Hepatocyte (in vitro differentiated cells): ENCODE results near the gene RIC1. TPM values are rescaled to one million over a fixed set of nuclear protein-coding genes. Genes with fewer than 3 reads are reported as not detected.

Experiments
- DNase-seq: peaks from one replicate; pipeline ENCODE4 v3.0.0-alpha.2; 2016; ENCODE audit warnings: low spot score
- H2AFZ ChIP-seq: fragments of 200-600 bp; sonication (generic); 2 replicates; pipeline ENCODE4 v1.6.0; 2016; ENCODE audit warnings: antibody characterized with exemption, mild to moderate bottlenecking
- H3K27ac ChIP-seq: fragments of 200-600 bp; sonication (generic); 2 replicates; pipeline ENCODE4 v1.5.1; 2016; ENCODE audit warnings: mild to moderate bottlenecking
- H3K27me3 ChIP-seq: fragments of 200-600 bp; sonication (generic); 2 replicates; pipeline ENCODE4 v1.6.1; 2016
- H3K36me3 ChIP-seq: fragments of 200-600 bp; sonication (generic); replicated peaks from 2 replicates; pipeline ENCODE4 v1.5.1; 2016; ENCODE audit warnings: low read depth; ENCODE audit not compliant: insufficient read depth
- H3K4me1 ChIP-seq: fragments of 200-600 bp; sonication (generic); 2 replicates; pipeline ENCODE4 v1.5.1; 2016; ENCODE audit warnings: mild to moderate bottlenecking, moderate library complexity; ENCODE audit not compliant: insufficient read depth
- H3K4me2 ChIP-seq: fragments of 200-600 bp; sonication (generic); 2 replicates; pipeline ENCODE4 v1.6.0; 2016
- H3K4me3 ChIP-seq: fragments of 200-600 bp; sonication (generic); 2 replicates; pipeline ENCODE4 v1.5.1; 2016; ENCODE audit warnings: mild to moderate bottlenecking
- H3K79me2 ChIP-seq: fragments of 200-600 bp; sonication (generic); 2 replicates; pipeline ENCODE4 v1.6.0; 2017; ENCODE audit warnings: mild to moderate bottlenecking
- H3K9me2 ChIP-seq: fragments of 200-600 bp; sonication (generic); replicated peaks from 2 replicates; pipeline ENCODE4 v1.6.0; 2017; ENCODE audit warnings: mild to moderate bottlenecking; ENCODE audit not compliant: insufficient read depth
- H3K9me3 ChIP-seq: fragments of 200-600 bp; sonication (generic); 2 replicates; pipeline ENCODE4 v1.5.1; 2016; ENCODE audit warnings: low read depth, mild to moderate bottlenecking
- H4K20me1 ChIP-seq: fragments of 200-600 bp; sonication (generic); 2 replicates; pipeline ENCODE4 v1.6.0; 2016; ENCODE audit warnings: mild to moderate bottlenecking; ENCODE audit not compliant: insufficient read depth, poor library complexity, severe bottlenecking
- EZH2 ChIP-seq: fragments of 200-600 bp; sonication (generic); IDR thresholded peaks from 2 replicates; pipeline ENCODE4 v1.6.1; 2016; ENCODE audit warnings: antibody characterized with exemption, mild to moderate bottlenecking, borderline replicate concordance
- EZH2phosphoT487 ChIP-seq: fragments of 200-600 bp; sonication (generic); IDR thresholded peaks from one replicate; pipeline ENCODE4 v1.6.1; 2018; ENCODE audit warnings: antibody characterized with exemption, mild to moderate bottlenecking, low read depth, moderate library complexity; ENCODE audit not compliant: unreplicated experiment, severe bottlenecking
- WGBS: methylation state at CpG from one replicate; pipeline ENCODE4 v1.1.6; 2016; ENCODE audit warnings: low lambda C conversion rate; ENCODE audit errors: missing lambda C conversion rate; 5-methylcytosine and 5-hydroxymethylcytosine counted together
- polyA plus RNA-seq: library from polyadenylated mRNA; unstranded; fragments of >200 nt; fragmentation: Nextera tagmentation; extraction: Ambion mirVana; gene quantifications from 2 replicates; pipeline ENCODE4 v1.2.1, GENCODE V29; 2016
- total RNA-seq: library from RNA; depleted of rRNA; stranded (reverse); fragments of >200 nt; gene quantifications from 2 replicates; pipeline ENCODE4 v1.2.3, GENCODE V29; 2014
- TF ChIP-seq, protein P1 (sequence below): fragments of 200-600 bp; sonication (generic); IDR thresholded peaks from 2 replicates; pipeline ENCODE4 v1.5.1; 2016; ENCODE audit warnings: antibody characterized with exemption, mild to moderate bottlenecking; ENCODE audit not compliant: poor library complexity

RIC1 gene
- total and polyA plus RNA-seq, 2 experiments from 2014 or later = 11.2 to 34.9 TPM

DNA sequence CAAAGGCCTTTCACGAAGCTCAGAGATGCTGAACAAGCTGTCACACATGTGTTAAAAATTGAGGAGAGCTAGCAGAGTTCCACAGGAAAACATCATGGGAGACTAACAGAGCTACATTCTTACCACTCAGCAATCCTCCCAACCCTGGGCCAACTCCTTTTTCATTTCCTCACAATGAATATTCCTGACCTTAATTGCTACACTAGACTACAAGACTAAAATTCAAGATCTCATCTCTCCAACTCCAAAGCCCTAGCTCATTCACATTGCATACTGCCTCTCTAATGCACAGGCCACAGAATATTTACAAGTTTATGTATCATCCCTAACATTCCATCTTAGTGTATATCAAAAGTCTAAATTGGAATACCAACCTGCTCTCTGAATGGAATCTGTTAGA lies 182.8 kb downstream of the RIC1 start:
- H3K9me3 ChIP-seq = no peaks in the 10 kb centered on the region
- H3K9me2 ChIP-seq = no peaks in the 10 kb centered on the region
- WGBS = 92% methylated on average over 1 of the region's 1 CpG
- H3K36me3 ChIP-seq = no peaks in the 10 kb centered on the region
- no peaks in the 10 kb centered on the region for H3K4me1 ChIP-seq
- H3K4me3 ChIP-seq = no peak overlapping the region
- H4K20me1 ChIP-seq = no peaks in the 10 kb centered on the region
- H3K27me3 ChIP-seq = no peaks in the 10 kb centered on the region
- no peak overlapping the region for H3K4me2 ChIP-seq
- TF ChIP-seq EZH2phosphoT487 = no peak
- no peak for TF ChIP-seq EZH2
- TF ChIP-seq, protein P1, sequence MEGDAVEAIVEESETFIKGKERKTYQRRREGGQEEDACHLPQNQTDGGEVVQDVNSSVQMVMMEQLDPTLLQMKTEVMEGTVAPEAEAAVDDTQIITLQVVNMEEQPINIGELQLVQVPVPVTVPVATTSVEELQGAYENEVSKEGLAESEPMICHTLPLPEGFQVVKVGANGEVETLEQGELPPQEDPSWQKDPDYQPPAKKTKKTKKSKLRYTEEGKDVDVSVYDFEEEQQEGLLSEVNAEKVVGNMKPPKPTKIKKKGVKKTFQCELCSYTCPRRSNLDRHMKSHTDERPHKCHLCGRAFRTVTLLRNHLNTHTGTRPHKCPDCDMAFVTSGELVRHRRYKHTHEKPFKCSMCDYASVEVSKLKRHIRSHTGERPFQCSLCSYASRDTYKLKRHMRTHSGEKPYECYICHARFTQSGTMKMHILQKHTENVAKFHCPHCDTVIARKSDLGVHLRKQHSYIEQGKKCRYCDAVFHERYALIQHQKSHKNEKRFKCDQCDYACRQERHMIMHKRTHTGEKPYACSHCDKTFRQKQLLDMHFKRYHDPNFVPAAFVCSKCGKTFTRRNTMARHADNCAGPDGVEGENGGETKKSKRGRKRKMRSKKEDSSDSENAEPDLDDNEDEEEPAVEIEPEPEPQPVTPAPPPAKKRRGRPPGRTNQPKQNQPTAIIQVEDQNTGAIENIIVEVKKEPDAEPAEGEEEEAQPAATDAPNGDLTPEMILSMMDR = no peak
- H3K79me2 ChIP-seq = no peaks in the 10 kb centered on the region
- no peak for DNase-seq
- no peak overlapping the region for H3K27ac ChIP-seq
- no peak overlapping the region for H2AFZ ChIP-seq

DNA sequence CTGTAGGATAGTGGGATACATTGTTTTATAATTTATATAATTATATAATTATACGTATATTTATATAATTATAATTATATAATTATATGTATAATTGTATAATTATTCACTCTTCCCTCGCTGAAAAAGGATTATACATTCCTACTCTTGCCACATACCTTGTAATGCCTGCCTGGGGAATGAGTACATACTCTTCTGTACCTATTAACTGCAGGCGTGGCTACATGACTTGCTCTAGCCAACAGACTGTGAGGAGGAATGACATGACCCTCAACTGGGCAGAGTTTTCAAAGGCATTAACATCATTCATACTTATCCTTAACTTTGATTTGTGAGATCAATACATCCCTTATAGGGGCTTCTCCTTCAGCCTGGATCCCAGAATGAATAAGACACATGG lies 184.9 kb downstream of the RIC1 start:
- DNase-seq = no peak
- no peak overlapping the region for H3K4me2 ChIP-seq
- H3K27me3 ChIP-seq = no peaks in the 10 kb centered on the region
- no peak overlapping the region for H3K27ac ChIP-seq
- H3K4me1 ChIP-seq = no peaks in the 10 kb centered on the region
- TF ChIP-seq EZH2phosphoT487 (no peak), EZH2 (no peak)
- TF ChIP-seq, protein P1 = no peak
- H3K4me3 ChIP-seq = no peak overlapping the region
- no peaks in the 10 kb centered on the region for H3K79me2 ChIP-seq
- WGBS = 83% methylated on average over 3 of the region's 3 CpGs
- H3K9me2 ChIP-seq = no peaks in the 10 kb centered on the region
- H4K20me1 ChIP-seq = no peaks in the 10 kb centered on the region
- H2AFZ ChIP-seq = no peak overlapping the region
- H3K9me3 ChIP-seq = no peaks in the 10 kb centered on the region
- no peaks in the 10 kb centered on the region for H3K36me3 ChIP-seq

DNA sequence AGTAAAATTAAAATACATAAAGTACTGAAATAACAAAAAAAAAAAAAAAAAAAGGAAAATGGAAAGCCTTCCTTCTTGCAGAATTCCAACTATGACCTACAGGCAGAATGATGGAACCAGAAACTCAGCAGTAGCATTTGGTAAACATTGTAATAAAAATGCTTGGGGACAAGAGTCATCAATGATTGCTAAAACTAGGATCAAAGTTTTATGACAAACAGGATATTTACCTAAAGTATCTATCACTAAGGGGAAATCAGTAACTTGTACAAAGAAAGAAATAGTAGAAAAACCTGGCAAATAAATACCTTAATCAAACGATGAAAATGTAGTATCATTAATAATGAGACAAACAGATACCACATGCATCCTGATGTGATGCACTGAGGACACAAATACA lies 186.6 kb downstream of the RIC1 start:
- no peak overlapping the region for H3K4me2 ChIP-seq
- H3K27me3 ChIP-seq = no peaks in the 10 kb centered on the region
- TF ChIP-seq, protein P1 = no peak
- TF ChIP-seq EZH2 (no peak), EZH2phosphoT487 (no peak)
- no peaks in the 10 kb centered on the region for H3K9me2 ChIP-seq
- H3K4me1 ChIP-seq = no peaks in the 10 kb centered on the region
- H2AFZ ChIP-seq = no peak overlapping the region
- H3K36me3 ChIP-seq = no peaks in the 10 kb centered on the region
- no peaks in the 10 kb centered on the region for H4K20me1 ChIP-seq
- no peak overlapping the region for H3K4me3 ChIP-seq
- no peak overlapping the region for H3K27ac ChIP-seq
- no peaks in the 10 kb centered on the region for H3K9me3 ChIP-seq
- DNase-seq = no peak
- H3K79me2 ChIP-seq = no peaks in the 10 kb centered on the region
- 95% methylated on average over 1 of the region's 1 CpG for WGBS

DNA sequence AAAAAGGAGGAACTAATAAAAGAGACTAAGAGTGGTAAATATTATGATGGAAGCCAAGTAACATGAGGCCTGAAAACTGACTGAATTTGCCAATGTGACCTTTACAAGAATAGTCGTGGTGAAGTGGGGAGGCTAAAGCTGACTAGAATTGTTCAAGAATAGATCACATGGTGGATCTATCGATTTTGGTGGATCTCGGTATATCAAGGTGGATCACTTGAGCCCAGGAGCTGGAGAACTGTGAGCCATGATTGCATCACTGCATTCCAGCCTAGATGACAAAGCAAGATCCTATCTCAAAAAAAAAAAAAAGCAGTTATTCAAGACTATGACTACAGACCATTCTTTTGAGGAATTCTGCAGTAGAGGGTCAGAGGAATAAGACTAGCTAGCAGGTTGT lies 189.0 kb downstream of the RIC1 start:
- Histone ChIP-seq H3K27me3 (no peaks in the 10 kb centered on the region), H3K9me3 (no peaks in the 10 kb centered on the region), H3K27ac (no peak overlapping the region), H3K4me3 (no peak overlapping the region), H3K36me3 (no peaks in the 10 kb centered on the region), H3K79me2 (no peaks in the 10 kb centered on the region), H2AFZ (no peak overlapping the region), H3K4me2 (no peak overlapping the region), H3K9me2 (no peaks in the 10 kb centered on the region), H3K4me1 (no peaks in the 10 kb centered on the region), H4K20me1 (no peaks in the 10 kb centered on the region)
- 83% methylated on average over 3 of the region's 3 CpGs for WGBS
- DNase-seq = no peak
- TF ChIP-seq, protein P1 = no peak
- TF ChIP-seq EZH2phosphoT487 (no peak), EZH2 (no peak)
